HEK293 (cell line): ENCODE data around the gene NECAB3.

Experiments used
- CTCF ChIA-PET: fragments of 350-600 bp; formaldehyde crosslinking; extraction: SDS; loops from one replicate; lab custom pipeline; 2021; ENCODE audit warnings: antibody characterized with exemption; lab: Yijun Ruan, JAX
- POLR2A ChIA-PET: fragments of 300-600 bp; formaldehyde crosslinking; extraction: SDS; loops from one replicate; lab custom pipeline; 2020; ENCODE audit warnings: antibody characterized with exemption, inconsistent platforms; lab: Yijun Ruan, JAX
- H3K27ac ChIP-seq: fragments of 200-500 bp; sonication (Bioruptor generic); 2 replicates; pipeline ENCODE4 v1.5.1; 2014; ENCODE audit warnings: low read depth, low read length, control low read depth, inconsistent platforms; ENCODE audit errors: extremely low read depth
- H3K36me3 ChIP-seq, 2 experiments: fragments of 200-500 bp in 1 of 2; sonication (Bioruptor generic) in 1 of 2; 1 replicate in 1 of 2; 2 replicates in 1 of 2; pipeline ENCODE4 v1.5.1; 2014 to 2017; ENCODE audit warnings: inconsistent platforms in 2 of 2, low read length in 2 of 2; ENCODE audit not compliant: control insufficient read depth in 2 of 2, insufficient read depth in 1 of 2
- H3K4me1 ChIP-seq: fragments of 200-500 bp; sonication (Bioruptor generic); 2 replicates; pipeline ENCODE4 v1.5.1; 2014; ENCODE audit warnings: mild to moderate bottlenecking, low read length, inconsistent platforms; ENCODE audit not compliant: control insufficient read depth, insufficient read depth
- H3K4me3 ChIP-seq: 2 replicates; pipeline ENCODE4 v1.5.1; 2011; ENCODE audit warnings: low read depth, mild to moderate bottlenecking, control low read depth, low read length, moderate library complexity
- H3K9me3 ChIP-seq: fragments of 200-500 bp; sonication (Bioruptor generic); 2 replicates; pipeline ENCODE4 v1.5.1; 2014; ENCODE audit warnings: low read depth, low read length, inconsistent platforms; ENCODE audit not compliant: control insufficient read depth, insufficient read depth
- KLF9 ChIP-seq: fragments of 450-650 bp; formaldehyde crosslinking; IDR thresholded peaks from 2 replicates; pipeline ENCODE4 v1.5.1; 2016; ENCODE audit warnings: missing biosample characterization, missing genetic modification characterization, low read depth
- TRIM28 ChIP-seq: IDR thresholded peaks from 2 replicates; pipeline ENCODE4 v1.6.1; 2011; ENCODE audit warnings: low read length, control low read depth, borderline replicate concordance
- ZFP41 ChIP-seq: fragments of 450-650 bp; formaldehyde crosslinking; IDR thresholded peaks from 2 replicates; pipeline ENCODE4 v1.5.1; 2016; ENCODE audit warnings: missing biosample characterization, missing genetic modification characterization, borderline replicate concordance
- ZNF10 ChIP-seq: fragments of 450-650 bp; formaldehyde crosslinking; IDR thresholded peaks from 2 replicates; pipeline ENCODE4 v1.5.1; 2017; ENCODE audit warnings: missing biosample characterization, missing genetic modification characterization
- ZNF239 ChIP-seq: fragments of 450-650 bp; formaldehyde crosslinking; IDR thresholded peaks from 2 replicates; pipeline ENCODE4 v1.5.1; 2016; ENCODE audit warnings: missing biosample characterization, missing genetic modification characterization
- ZNF248 ChIP-seq: fragments of 450-650 bp; formaldehyde crosslinking; IDR thresholded peaks from 2 replicates; pipeline ENCODE4 v1.5.1; 2017; ENCODE audit warnings: missing biosample characterization, missing genetic modification characterization
- ZNF302 ChIP-seq: fragments of 450-650 bp; formaldehyde crosslinking; IDR thresholded peaks from 2 replicates; pipeline ENCODE4 v1.5.1; 2016; ENCODE audit warnings: missing biosample characterization, missing genetic modification characterization, low read depth
- ZNF341 ChIP-seq: fragments of 450-650 bp; formaldehyde crosslinking; IDR thresholded peaks from 2 replicates; pipeline ENCODE4; 2016; ENCODE audit warnings: low read depth, missing biosample characterization, missing genetic modification characterization
- ZNF354C ChIP-seq: fragments of 450-650 bp; formaldehyde crosslinking; IDR thresholded peaks from 2 replicates; pipeline ENCODE4 v1.5.1; 2016; ENCODE audit warnings: missing biosample characterization, missing genetic modification characterization, low read depth, borderline replicate concordance
- ZNF433 ChIP-seq: fragments of 450-650 bp; formaldehyde crosslinking; IDR thresholded peaks from 2 replicates; pipeline ENCODE4 v1.5.1; 2016; ENCODE audit warnings: missing biosample characterization, missing genetic modification characterization, low read depth
- ZNF501 ChIP-seq: fragments of 450-650 bp; formaldehyde crosslinking; IDR thresholded peaks from 2 replicates; pipeline ENCODE4 v1.5.1; 2016; ENCODE audit warnings: missing biosample characterization, missing genetic modification characterization
- ZNF560 ChIP-seq: fragments of 450-650 bp; formaldehyde crosslinking; IDR thresholded peaks from 2 replicates; pipeline ENCODE4 v1.5.1; 2017; ENCODE audit warnings: missing biosample characterization, missing genetic modification characterization, borderline replicate concordance
- ZSCAN30 ChIP-seq: fragments of 450-650 bp; IDR thresholded peaks from 2 replicates; pipeline ENCODE4 v1.5.1; 2018; ENCODE audit warnings: missing biosample characterization, mild to moderate bottlenecking, missing genetic modification characterization, moderate library complexity
- TF ChIP-seq, protein P1 (sequence below): fragments of 450-650 bp; IDR thresholded peaks from 2 replicates; pipeline ENCODE4 v1.5.1; 2018; ENCODE audit warnings: missing biosample characterization, missing genetic modification characterization
- TF ChIP-seq, protein P2 (sequence below): fragments of 450-650 bp; formaldehyde crosslinking; IDR thresholded peaks from 2 replicates; pipeline ENCODE4 v1.5.1; 2017; ENCODE audit warnings: missing biosample characterization, missing genetic modification characterization
- TF ChIP-seq, protein P3 (sequence below): fragments of 450-650 bp; formaldehyde crosslinking; IDR thresholded peaks from 2 replicates; pipeline ENCODE4 v1.5.1; 2016; ENCODE audit warnings: missing biosample characterization, missing genetic modification characterization, borderline replicate concordance
- TF ChIP-seq, protein P4 (sequence below): sonication (generic); formaldehyde crosslinking; IDR thresholded peaks from 2 replicates; pipeline ENCODE4 v1.8.1; 2022; ENCODE audit warnings: mild to moderate bottlenecking, moderate library complexity, missing genetic modification reagents
- TF ChIP-seq, protein P5 (sequence below): fragments of 450-650 bp; formaldehyde crosslinking; conservative IDR thresholded peaks from 2 replicates; pipeline ENCODE4 v1.5.1; 2016; ENCODE audit warnings: low read depth, missing biosample characterization, missing genetic modification characterization

The NECAB3 gene

DNA sequence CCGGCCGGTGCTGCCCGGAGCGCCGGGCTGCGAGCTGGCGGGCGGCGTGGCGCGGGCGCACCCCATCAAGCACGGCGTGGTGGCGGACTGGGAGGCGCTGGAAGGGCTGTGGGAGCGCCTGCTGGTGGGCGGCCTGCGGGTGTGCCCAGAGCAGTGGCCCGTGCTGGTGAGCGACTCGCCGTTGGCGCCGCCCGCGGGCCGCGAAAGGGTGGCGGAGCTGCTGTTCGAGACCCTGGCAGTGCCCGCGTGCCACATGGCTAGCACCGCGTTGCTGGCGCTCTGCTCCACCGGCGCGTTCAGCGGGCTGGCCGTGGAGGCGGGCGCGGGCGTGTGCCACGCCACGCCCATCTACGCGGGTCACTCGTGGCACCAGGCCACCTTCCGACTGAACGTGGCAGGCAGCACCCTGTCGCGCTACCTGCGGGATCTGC is 7.0 kb downstream of the NECAB3 start:
- Histone ChIP-seq H3K4me3 (no peak overlapping the region), H3K27ac (no peak overlapping the region), H3K36me3 (peaks cover 0 to 52% of the 10 kb centered on the region in 2 experiments; a peak in 1 of 3 replicates), H3K4me1 (no peaks in the 10 kb centered on the region), H3K9me3 (no peaks in the 10 kb centered on the region)
- ChIA-PET POLR2A (interaction anchor here (0.8 to 1.8 kb wide), 8 partner anchors 7 to 266 kb away, joined by 3 to 5 read pairs (median 3); partner anchors contain the start of genes CDK5RAP1 and E2F1), CTCF (interaction anchor here (0.6 to 1.5 kb wide), 8 partner anchors 14 to 765 kb away, joined by 3 to 5 read pairs (median 3); partner anchors contain the start of gene ZNF341)
- TF ChIP-seq KLF9 (tag by site-specific recombination): no peak
- no peak for TF ChIP-seq ZNF302 (tag by site-specific recombination)
- no peak for TF ChIP-seq ZNF10 (tag by site-specific recombination)
- no peak for TF ChIP-seq ZSCAN30 (tag by site-specific recombination)
- TF ChIP-seq ZNF248 (tag by site-specific recombination): no peak
- TF ChIP-seq ZNF433: no peak
- TF ChIP-seq, protein P1, sequence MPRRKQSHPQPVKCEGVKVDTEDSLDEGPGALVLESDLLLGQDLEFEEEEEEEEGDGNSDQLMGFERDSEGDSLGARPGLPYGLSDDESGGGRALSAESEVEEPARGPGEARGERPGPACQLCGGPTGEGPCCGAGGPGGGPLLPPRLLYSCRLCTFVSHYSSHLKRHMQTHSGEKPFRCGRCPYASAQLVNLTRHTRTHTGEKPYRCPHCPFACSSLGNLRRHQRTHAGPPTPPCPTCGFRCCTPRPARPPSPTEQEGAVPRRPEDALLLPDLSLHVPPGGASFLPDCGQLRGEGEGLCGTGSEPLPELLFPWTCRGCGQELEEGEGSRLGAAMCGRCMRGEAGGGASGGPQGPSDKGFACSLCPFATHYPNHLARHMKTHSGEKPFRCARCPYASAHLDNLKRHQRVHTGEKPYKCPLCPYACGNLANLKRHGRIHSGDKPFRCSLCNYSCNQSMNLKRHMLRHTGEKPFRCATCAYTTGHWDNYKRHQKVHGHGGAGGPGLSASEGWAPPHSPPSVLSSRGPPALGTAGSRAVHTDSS (tag by site-specific recombination): no peak
- no peak for TF ChIP-seq TRIM28

DNA sequence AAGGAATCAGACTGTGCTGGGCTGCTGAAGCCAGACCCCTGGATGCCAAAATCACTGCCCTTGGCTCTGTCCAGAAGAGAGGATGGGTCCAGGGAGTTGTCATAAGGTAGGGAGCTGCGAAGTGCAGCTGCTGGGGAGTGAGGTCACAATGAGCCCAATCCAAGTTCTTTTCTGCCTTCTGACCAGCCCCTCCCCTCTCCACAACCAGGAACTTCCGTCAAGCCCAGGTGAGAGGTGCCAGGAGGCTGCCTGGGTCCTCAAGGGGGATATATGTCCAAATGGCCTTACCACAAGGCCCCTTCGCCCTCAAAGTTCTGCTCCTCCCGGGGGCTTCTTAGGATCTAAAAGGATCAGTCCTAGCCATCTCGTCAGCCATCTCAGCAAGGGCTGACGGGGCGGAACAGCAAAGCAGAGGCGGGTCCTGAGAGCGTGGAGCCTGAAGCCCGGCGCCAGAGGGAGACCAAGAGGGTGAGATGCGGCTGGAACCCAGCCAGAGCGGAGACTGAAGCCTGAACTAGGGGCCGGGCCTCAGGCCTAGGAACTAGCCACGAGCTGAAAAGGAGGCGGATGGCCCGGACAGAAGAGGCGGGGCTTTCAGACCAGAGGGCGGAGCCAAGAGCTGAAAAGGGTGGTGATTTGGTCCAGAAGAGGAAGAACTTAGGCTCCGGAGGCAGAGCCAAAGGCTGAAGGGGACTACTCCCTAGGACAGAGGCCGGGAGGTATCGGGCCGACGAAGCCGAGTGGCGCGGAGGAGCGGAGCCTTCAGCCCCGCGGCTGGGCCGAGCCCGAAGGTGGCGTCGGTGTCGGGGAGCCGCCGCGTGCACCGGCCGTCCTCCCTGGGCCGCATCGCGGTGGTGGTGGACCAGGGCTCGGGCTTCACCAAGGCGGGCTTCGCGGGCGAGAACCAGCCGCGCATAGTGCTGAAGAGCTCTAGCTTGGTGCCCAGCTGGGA is 7.7 kb downstream of the NECAB3 start, which contains the start of gene ACTL10:
ACTL10 (plus strand) TSS at position 651 of the 952 bp plus-strand sequence. CDS start 555 bp downstream, outside the sequence.
- Histone ChIP-seq H3K9me3 (no peaks in the 10 kb centered on the region), H3K36me3 (peaks cover 0 to 45% of the 10 kb centered on the region in 2 experiments; a peak in 1 of 3 replicates), H3K27ac (no peak within 1 kb of the TSS; the same call in 1 of the 2 replicates), H3K4me1 (no peaks in the 10 kb centered on the region), H3K4me3 (peak within 1 kb of the TSS; percentile 6)
- ChIA-PET POLR2A (interaction anchor here (0.8 to 1.8 kb wide), 9 partner anchors 8 to 265 kb away, joined by 3 to 5 read pairs (median 3); partner anchors contain the start of genes CDK5RAP1, E2F1 and ZNF341), CTCF (interaction anchor here (0.6 to 1.5 kb wide), 10 partner anchors 11 to 764 kb away, joined by 3 to 5 read pairs (median 3); partner anchors contain the start of gene ZNF341)
- TF ChIP-seq, protein P2, sequence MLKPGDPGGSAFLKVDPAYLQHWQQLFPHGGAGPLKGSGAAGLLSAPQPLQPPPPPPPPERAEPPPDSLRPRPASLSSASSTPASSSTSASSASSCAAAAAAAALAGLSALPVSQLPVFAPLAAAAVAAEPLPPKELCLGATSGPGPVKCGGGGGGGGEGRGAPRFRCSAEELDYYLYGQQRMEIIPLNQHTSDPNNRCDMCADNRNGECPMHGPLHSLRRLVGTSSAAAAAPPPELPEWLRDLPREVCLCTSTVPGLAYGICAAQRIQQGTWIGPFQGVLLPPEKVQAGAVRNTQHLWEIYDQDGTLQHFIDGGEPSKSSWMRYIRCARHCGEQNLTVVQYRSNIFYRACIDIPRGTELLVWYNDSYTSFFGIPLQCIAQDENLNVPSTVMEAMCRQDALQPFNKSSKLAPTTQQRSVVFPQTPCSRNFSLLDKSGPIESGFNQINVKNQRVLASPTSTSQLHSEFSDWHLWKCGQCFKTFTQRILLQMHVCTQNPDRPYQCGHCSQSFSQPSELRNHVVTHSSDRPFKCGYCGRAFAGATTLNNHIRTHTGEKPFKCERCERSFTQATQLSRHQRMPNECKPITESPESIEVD: no peak
- TF ChIP-seq ZNF560: no peak
- TF ChIP-seq ZNF341 (tag by site-specific recombination): peak; percentile 52
- TF ChIP-seq ZNF501: no peak
- TF ChIP-seq, protein P3, sequence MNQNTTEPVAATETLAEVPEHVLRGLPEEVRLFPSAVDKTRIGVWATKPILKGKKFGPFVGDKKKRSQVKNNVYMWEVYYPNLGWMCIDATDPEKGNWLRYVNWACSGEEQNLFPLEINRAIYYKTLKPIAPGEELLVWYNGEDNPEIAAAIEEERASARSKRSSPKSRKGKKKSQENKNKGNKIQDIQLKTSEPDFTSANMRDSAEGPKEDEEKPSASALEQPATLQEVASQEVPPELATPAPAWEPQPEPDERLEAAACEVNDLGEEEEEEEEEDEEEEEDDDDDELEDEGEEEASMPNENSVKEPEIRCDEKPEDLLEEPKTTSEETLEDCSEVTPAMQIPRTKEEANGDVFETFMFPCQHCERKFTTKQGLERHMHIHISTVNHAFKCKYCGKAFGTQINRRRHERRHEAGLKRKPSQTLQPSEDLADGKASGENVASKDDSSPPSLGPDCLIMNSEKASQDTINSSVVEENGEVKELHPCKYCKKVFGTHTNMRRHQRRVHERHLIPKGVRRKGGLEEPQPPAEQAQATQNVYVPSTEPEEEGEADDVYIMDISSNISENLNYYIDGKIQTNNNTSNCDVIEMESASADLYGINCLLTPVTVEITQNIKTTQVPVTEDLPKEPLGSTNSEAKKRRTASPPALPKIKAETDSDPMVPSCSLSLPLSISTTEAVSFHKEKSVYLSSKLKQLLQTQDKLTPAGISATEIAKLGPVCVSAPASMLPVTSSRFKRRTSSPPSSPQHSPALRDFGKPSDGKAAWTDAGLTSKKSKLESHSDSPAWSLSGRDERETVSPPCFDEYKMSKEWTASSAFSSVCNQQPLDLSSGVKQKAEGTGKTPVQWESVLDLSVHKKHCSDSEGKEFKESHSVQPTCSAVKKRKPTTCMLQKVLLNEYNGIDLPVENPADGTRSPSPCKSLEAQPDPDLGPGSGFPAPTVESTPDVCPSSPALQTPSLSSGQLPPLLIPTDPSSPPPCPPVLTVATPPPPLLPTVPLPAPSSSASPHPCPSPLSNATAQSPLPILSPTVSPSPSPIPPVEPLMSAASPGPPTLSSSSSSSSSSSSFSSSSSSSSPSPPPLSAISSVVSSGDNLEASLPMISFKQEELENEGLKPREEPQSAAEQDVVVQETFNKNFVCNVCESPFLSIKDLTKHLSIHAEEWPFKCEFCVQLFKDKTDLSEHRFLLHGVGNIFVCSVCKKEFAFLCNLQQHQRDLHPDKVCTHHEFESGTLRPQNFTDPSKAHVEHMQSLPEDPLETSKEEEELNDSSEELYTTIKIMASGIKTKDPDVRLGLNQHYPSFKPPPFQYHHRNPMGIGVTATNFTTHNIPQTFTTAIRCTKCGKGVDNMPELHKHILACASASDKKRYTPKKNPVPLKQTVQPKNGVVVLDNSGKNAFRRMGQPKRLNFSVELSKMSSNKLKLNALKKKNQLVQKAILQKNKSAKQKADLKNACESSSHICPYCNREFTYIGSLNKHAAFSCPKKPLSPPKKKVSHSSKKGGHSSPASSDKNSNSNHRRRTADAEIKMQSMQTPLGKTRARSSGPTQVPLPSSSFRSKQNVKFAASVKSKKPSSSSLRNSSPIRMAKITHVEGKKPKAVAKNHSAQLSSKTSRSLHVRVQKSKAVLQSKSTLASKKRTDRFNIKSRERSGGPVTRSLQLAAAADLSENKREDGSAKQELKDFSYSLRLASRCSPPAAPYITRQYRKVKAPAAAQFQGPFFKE: no peak
- no peak for TF ChIP-seq ZNF239 (tag by site-specific recombination)
- TF ChIP-seq ZNF354C (tag by site-specific recombination): no peak
- TF ChIP-seq, protein P4, sequence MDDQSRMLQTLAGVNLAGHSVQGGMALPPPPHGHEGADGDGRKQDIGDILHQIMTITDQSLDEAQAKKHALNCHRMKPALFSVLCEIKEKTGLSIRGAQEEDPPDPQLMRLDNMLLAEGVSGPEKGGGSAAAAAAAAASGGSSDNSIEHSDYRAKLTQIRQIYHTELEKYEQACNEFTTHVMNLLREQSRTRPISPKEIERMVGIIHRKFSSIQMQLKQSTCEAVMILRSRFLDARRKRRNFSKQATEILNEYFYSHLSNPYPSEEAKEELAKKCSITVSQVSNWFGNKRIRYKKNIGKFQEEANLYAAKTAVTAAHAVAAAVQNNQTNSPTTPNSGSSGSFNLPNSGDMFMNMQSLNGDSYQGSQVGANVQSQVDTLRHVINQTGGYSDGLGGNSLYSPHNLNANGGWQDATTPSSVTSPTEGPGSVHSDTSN (CRISPR knock-in tag): no peak
- TF ChIP-seq, protein P5, sequence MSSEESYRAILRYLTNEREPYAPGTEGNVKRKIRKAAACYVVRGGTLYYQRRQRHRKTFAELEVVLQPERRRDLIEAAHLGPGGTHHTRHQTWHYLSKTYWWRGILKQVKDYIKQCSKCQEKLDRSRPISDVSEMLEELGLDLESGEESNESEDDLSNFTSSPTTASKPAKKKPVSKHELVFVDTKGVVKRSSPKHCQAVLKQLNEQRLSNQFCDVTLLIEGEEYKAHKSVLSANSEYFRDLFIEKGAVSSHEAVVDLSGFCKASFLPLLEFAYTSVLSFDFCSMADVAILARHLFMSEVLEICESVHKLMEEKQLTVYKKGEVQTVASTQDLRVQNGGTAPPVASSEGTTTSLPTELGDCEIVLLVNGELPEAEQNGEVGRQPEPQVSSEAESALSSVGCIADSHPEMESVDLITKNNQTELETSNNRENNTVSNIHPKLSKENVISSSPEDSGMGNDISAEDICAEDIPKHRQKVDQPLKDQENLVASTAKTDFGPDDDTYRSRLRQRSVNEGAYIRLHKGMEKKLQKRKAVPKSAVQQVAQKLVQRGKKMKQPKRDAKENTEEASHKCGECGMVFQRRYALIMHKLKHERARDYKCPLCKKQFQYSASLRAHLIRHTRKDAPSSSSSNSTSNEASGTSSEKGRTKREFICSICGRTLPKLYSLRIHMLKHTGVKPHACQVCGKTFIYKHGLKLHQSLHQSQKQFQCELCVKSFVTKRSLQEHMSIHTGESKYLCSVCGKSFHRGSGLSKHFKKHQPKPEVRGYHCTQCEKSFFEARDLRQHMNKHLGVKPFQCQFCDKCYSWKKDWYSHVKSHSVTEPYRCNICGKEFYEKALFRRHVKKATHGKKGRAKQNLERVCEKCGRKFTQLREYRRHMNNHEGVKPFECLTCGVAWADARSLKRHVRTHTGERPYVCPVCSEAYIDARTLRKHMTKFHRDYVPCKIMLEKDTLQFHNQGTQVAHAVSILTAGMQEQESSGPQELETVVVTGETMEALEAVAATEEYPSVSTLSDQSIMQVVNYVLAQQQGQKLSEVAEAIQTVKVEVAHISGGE: no peak
- no peak for TF ChIP-seq ZFP41
